C4-2B (cell line): Measurements from ENCODE around the gene ABCA9.

Experiments used
- CTCF ChIP-seq: fragments of 450-650 bp; conservative IDR thresholded peaks from 2 replicates; pipeline ENCODE4 v1.5.1; 2017; ENCODE audit warnings: mild to moderate bottlenecking
- ZFX ChIP-seq: fragments of 450-650 bp; IDR thresholded peaks from 2 replicates; pipeline ENCODE4 v1.6.1; 2017

DNA sequence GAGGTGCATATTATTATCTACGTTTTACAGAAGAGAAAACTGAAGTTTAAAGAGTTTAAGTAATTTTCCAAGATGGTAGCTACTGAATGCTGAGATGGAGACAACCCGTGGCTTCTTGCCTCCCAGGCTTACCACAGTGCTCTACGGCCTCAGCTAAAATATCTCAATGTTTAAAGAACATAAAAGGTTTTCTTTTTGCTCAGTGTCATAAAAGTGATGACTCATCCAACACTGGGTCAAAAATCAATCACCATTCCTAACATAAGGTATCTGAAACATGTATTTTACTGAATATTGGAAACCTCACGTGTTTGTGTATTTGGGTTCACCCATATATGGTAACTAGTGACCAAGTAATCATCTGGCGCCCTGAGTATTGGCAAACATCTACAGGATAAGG, 18.4 kb downstream of the ABCA9 start:
- TF ChIP-seq CTCF (no peak), ZFX (no peak)
